Stimulated activated CD4-positive, alpha-beta T cell treated with anti-CD3 and anti-CD28 coated beads, Interleukin-12 subunit alpha, Interleukin-12 subunit beta, amount 100 ng/mL, for 24 hours (primary cell): ENCODE measurements around the gene FMO2.

ENCODE experiments used
- DNase-seq, 2 experiments: peaks; one replicate each; pipeline ENCODE4 v3.0.0-alpha.2; 2020; ENCODE audit warnings: low read depth in 2 of 2

Gene FMO2

GRCh38 chr1:171185091-171185490 lies at the start of gene FMO2:
FMO2 (plus strand) TSS chr1:171185300; CDS start chr1:171185714, 414 bp downstream.
- DNase-seq, result no peak

DNA sequence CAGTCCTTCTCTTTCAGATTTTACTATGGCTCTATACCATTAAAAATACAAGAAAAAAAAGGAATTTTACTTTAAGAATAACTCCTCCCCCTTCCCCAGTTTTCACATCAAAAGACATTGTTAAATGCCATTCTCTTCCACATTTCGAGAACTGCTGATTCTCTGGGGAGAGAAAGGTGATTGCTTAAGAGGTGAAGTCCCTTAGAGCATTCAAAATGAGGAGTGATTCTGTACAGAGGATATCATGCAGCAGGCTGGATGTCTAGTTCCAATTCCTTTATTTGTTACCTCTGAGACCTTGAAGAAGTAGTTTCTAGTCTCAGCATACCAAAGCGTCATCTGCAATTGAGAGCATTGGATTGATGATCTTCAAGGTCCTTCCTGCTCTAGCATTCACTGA lies 47.5 kb upstream of the FMO2 start:
- no peak for DNase-seq

- no peak for DNase-seq
Measured at GRCh38 chr1:171138980-171139379, 46.1 kb upstream of the FMO2 start.

DNA sequence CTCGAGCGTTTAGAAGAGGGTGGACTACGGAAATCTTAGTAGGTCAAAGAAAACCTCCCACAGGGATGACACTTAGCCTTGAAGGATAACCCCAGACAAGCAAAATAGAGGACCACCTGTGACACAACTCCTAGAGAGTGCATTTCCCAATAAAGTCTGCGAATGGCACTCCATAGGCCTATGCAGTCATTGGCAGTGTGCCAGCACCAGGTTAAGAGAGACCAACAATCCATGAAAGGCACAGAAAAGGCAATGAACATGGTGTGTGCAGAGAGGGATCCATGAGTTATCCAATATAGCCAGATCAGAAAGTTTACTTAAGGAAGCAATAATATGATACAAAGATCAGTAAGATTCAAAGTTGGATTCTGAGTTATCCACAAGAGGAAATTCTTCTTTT lies 45.2 kb upstream of the FMO2 start:
- DNase-seq, result no peak

- DNase-seq, result no peak
Measured at GRCh38 chr1:171140401-171140800, 44.7 kb upstream of the FMO2 start.

DNA sequence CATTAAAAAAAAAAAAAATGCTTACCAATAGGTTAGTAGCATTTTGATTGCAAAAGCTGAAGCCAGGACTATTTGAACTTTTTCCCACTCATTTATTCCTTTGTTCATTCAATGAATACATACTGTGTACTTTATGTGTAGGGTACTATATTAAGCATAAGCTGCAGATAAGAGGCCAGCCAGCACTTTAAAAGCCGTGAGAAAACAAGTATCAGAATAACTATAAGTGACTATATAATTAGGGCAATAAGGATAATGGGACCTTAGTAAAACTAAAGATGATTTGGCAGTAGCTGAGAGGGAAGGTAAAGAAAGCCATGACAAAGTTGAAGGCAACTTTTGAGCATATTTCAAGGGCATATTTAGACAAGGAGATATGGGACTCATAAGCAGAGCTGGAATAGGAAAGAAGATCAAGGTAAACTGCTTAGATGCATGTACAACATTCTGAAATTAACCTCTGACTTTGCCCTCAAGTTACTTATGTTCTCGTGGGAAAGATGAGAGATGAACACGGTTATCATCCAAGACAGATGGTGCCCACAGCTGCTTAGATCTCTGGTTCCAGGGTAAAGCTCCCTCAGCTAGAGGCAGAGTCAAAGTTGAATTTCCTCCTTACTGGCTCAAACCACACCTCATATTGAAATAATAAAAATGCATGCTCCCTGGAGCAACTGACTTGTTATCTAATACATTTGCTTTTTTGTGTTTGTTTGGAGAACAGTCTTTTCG lies 44.0 kb upstream of the FMO2 start:
- DNase-seq, result no peak

- DNase-seq, result no peak
Measured at GRCh38 chr1:171141688-171142415, 43.2 kb upstream of the FMO2 start.

DNA sequence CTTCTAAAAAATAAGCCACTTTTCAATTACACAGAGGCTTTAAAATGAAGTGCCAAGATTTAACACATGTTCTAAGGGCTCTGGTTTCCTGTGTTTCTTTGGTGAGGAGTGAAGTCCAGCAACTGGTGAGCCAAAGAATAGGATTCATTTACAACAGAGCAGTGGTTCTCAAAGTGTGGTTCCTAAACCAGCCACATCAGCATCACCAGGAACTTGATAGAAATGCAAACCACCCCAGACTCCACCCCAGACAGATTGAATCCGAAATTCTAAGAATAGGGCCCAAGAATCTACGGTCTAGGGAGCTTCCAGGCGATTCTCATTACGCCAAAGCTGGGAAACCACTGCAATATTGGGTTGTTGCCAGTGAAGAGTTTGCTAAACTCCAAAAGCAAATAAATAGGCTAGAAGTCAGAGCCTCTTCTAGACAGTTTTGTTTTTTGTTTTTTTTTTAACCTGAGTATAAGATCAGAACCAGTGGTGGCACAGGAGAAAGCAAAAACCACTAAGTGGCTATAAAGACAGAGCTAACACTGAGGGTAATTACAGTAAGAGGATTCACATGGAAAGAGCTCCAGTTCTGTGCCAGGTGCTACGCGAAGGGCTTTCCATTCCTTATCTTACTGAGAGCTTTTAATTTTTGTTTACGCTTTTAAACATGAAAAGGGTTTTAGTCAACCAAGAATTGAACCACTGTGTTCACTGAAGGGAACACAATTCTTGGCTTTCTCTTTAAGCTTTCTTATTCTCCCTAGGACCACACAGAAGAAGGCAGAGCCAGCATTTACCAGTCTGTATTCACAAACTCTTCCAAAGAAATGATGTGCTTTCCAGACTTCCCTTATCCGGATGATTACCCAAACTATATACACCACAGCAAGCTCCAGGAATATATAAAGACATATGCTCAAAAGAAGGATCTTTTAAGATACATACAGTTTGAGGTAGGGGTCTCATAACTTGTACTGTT lies 42.4 kb upstream of the FMO2 start:
- no peak for DNase-seq

- no peak for DNase-seq
Measured at GRCh38 chr1:171150156-171150555, 34.9 kb upstream of the FMO2 start.

DNA sequence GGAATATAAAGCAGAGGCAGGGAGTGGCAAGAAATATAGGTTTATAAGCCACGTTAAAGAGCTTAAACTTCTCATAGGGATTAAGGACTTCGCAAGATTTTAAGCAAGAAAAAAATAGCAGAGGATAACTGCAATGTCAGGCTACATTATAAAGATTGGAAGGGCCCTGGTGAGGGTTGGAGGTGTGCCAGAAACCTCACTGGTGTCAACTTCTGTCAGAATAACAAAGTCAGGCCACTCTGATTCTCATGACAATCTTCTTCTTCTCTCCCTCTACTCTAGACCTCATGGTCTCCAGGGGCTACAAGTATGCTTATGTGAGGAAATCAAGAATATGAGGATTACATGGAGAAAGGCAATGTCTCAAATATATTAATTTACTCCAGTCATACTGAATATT lies 32.6 kb upstream of the FMO2 start:
- DNase-seq, result no peak

DNA sequence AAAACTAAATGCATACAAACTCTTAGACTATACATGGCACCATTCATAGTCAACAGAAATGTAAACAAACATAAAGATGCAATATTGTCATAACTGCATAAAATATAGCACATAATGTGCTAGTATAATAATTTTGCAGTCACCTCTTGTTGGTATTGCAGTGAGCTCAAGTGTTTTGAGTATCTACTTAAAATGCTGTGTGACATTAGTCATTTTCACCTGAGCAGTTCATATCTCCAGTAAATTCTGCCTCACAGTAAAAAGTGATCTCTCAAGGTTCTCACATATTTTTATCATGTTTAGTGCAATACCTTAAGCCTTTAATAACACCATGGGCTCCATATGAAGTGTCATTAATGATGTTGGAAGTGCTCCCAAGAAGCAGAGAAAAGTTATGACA lies 29.6 kb upstream of the FMO2 start:
- no peak for DNase-seq

GRCh38 chr1:171158096-171158495 lies 27.0 kb upstream of the FMO2 start:
- DNase-seq, result no peak

DNA sequence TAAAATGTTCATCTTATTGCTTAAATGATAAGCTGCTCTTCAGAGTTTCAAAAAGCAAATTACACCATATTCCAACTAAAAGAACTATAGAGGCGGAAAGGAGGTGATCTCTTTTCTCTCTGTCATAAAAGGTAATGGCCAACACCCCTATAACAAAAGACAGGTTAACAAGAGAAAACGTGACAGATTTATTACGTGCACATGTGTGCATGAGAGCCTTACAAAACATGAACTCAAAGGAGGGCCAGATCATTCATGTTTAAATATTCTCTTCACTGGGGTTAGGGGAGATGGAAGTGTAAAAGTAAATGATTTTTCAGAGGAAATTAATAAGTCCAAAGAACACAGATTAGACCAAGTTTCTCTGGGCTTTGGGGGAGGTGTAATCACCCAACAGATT lies 26.5 kb upstream of the FMO2 start:
- DNase-seq, result no peak

DNA sequence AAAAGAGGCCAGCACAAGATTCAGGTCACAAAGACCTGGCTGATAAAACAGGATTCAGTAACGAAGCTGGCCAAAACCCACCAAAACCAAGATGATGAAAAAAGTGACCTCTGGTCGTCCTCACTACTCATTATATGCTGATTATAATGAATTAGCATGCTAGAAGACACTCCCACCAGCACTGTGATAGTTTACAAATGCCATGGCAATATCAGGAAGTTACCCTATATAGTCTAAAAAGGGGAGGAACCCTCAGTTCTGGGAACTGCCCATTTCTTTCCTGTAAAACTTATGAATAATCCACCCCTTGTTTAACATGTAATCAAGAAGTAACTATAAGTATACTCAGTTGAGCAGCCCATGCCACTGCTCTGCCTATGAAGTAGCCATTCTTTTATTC lies 26.0 kb upstream of the FMO2 start:
- no peak for DNase-seq

DNA sequence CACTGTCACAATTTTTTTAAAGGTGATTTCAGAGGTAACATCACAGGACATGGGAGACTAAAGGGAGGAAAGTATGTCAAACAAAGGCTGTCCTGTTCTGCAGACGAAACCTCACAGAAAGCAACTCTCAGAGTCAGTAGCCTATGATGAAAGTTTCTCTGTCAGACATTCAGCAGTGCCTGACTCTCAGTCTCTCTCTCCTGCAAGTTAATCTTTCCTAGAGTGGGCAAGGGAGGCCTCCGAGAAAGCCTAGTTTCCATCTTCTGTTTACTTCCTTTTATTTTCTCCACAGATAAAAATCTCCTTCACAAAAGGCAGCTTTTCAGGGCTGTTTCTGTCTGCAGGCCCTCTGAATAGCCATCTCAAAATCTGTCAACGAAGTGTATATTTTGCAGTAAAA lies 24.9 kb upstream of the FMO2 start:
- DNase-seq, result no peak

GRCh38 chr1:171160639-171161354 lies 24.3 kb upstream of the FMO2 start:
- no peak for DNase-seq

GRCh38 chr1:171161431-171161830 lies 23.7 kb upstream of the FMO2 start:
- no peak for DNase-seq

- DNase-seq, result no peak
Measured at GRCh38 chr1:171166361-171166760, 18.7 kb upstream of the FMO2 start.

DNA sequence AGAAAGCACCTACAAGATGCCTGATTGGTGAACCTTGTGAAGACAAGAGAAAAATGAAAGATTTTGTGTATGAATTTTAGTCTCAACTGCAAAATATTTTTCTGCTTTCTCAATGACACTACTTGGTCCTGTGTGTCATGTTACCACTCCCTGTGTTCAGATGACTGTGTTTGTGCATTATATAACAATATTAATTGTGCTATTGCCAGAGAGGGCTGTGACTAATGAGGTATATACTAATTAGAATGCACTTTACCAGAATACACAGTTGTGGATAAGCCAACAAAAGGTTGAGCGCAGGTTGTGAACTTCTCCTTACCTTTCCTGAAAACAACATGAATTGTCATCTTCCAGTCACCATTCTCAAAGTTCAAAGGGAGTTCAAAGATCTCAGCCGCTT lies 17.3 kb upstream of the FMO2 start:
- DNase-seq, result no peak

GRCh38 chr1:171172471-171172870 lies 12.6 kb upstream of the FMO2 start:
- DNase-seq, result no peak

DNA sequence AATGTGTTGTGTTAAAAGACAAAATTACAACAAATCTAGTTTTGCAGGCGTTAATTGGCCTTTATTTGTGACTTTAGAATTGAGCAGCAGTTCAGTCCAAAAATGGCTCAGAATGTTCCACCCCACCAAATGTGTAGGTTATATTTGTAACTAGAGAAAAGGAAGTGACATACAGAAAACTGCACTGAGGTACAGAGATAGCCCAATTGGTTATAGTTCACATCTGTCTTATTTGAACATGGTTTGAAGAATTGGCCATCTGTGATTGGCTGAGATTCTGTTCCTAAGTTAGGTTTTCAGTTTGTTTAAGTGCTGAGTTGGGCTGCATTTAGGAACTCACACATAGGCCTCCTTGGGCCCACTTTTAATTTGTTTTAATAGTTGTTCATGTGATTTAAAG lies 12.0 kb upstream of the FMO2 start:
- no peak for DNase-seq
